H1 (cell line): ENCODE measurements around the gene LAMC1.

Source experiments
- CREB1 ChIP-seq: IDR thresholded peaks from 2 replicates; pipeline ENCODE4 v1.6.1; 2012; ENCODE audit warnings: inconsistent platforms
- CTCF ChIP-seq, 3 experiments: IDR thresholded peaks; 1 replicate in 2 of 3; 2 replicates in 1 of 3; pipeline versions ENCODE4 v1.5.1 to v1.6.1; 2011; ENCODE audit warnings: low read length in 3 of 3, mild to moderate bottlenecking in 3 of 3, inconsistent platforms in 2 of 3, low read depth in 1 of 3, moderate library complexity in 1 of 3; ENCODE audit not compliant: insufficient read depth in 1 of 3; ENCODE audit errors: control extremely low read depth in 1 of 3
- EZH2 ChIP-seq: fragments of 200-600 bp; sonication (generic); IDR thresholded peaks from 2 replicates; pipeline ENCODE4 v1.7.1; 2012; ENCODE audit warnings: low read depth, mild to moderate bottlenecking, moderate library complexity, low read length, inconsistent platforms; ENCODE audit not compliant: severe bottlenecking
- JUND ChIP-seq: IDR thresholded peaks from 2 replicates; pipeline ENCODE4 v1.6.1; 2011; ENCODE audit warnings: mild to moderate bottlenecking, improper control_type of control experiment, low read length
- RAD21 ChIP-seq, 2 experiments: IDR thresholded peaks in 1 of 2; conservative IDR thresholded peaks in 1 of 2; 2 replicates each; pipeline ENCODE4 v1.6.1; 2011; ENCODE audit warnings: low read depth in 2 of 2, low read length in 2 of 2, improper control_type of control experiment in 1 of 2, inconsistent platforms in 1 of 2, mild to moderate bottlenecking in 1 of 2, moderate library complexity in 1 of 2
- SIRT6 ChIP-seq: IDR thresholded peaks from one replicate; pipeline ENCODE4 v1.7.1; 2012; ENCODE audit warnings: low read length, inconsistent platforms
- YY1 ChIP-seq: IDR thresholded peaks from 2 replicates; pipeline ENCODE4 v1.6.1; 2011; ENCODE audit warnings: low read depth, mild to moderate bottlenecking, low read length

GRCh38 chr1:183094351-183094750 lies 71.1 kb downstream of the LAMC1 start:
- no peak for TF ChIP-seq CREB1
- TF ChIP-seq CTCF (IDR thresholded peaks at IDR 0.05; ENCODE audit: control extremely low read depth in 1 of 3, insufficient read depth in 1 of 3, low read depth in 1 of 3, low read length in 3 of 3) = no peak
- TF ChIP-seq EZH2 = no peak
- TF ChIP-seq YY1 = no peak
- no peak for TF ChIP-seq SIRT6
- TF ChIP-seq JUND = no peak
- no peak for TF ChIP-seq RAD21 (IDR thresholded peaks at IDR 0.05 in 1 of 2, conservative IDR thresholded peaks at IDR 0.05 in 1 of 2; ENCODE audit: low read depth in 2 of 2, low read length in 2 of 2)
